Measurements from ENCODE around the gene SYT1.

SYT1 gene

GRCh38 chr12:79366374-79366773 is 501.8 kb downstream of the SYT1 start:
- no peak for DNase-seq

GRCh38 chr12:79367032-79367589 is 502.5 kb downstream of the SYT1 start:
- DNase-seq = no peak

GRCh38 chr12:79370021-79370420 is 505.4 kb downstream of the SYT1 start:
- DNase-seq = no peak

- no peak for DNase-seq
Measured at GRCh38 chr12:79371226-79371625, 506.7 kb downstream of the SYT1 start.

GRCh38 chr12:79373896-79374499 is 509.4 kb downstream of the SYT1 start:
- no peak for DNase-seq

- DNase-seq = no peak
Measured at GRCh38 chr12:79374545-79374944, 510.0 kb downstream of the SYT1 start.

- no peak for DNase-seq
Measured at GRCh38 chr12:79375050-79375449, 510.5 kb downstream of the SYT1 start.

- no peak for DNase-seq
Measured at GRCh38 chr12:79378496-79378895, 513.9 kb downstream of the SYT1 start.

GRCh38 chr12:79380402-79380801 is 515.8 kb downstream of the SYT1 start:
- DNase-seq = no peak

- DNase-seq = no peak
Measured at GRCh38 chr12:79381248-79382208, 517.0 kb downstream of the SYT1 start.

GRCh38 chr12:79384551-79384950 is 520.0 kb downstream of the SYT1 start:
- DNase-seq = no peak

- DNase-seq = no peak
Measured at GRCh38 chr12:79388011-79388410, 523.4 kb downstream of the SYT1 start.

GRCh38 chr12:79393842-79394241 is 529.3 kb downstream of the SYT1 start:
- no peak for DNase-seq

- DNase-seq = no peak
Measured at GRCh38 chr12:79397609-79398008, 533.0 kb downstream of the SYT1 start.

GRCh38 chr12:79400481-79400880 is 535.9 kb downstream of the SYT1 start:
- DNase-seq = no peak

- no peak for DNase-seq
Measured at GRCh38 chr12:79402606-79403005, 538.0 kb downstream of the SYT1 start.

GRCh38 chr12:79406993-79407392 is 542.4 kb downstream of the SYT1 start:
- no peak for DNase-seq

- DNase-seq = no peak
Measured at GRCh38 chr12:79407671-79408622, 543.4 kb downstream of the SYT1 start.

- no peak for DNase-seq
Measured at GRCh38 chr12:79408689-79409088, 544.1 kb downstream of the SYT1 start.

GRCh38 chr12:79409562-79409961 is 545.0 kb downstream of the SYT1 start:
- no peak for DNase-seq

- DNase-seq = no peak
Measured at GRCh38 chr12:79411791-79412190, 547.2 kb downstream of the SYT1 start.

GRCh38 chr12:79413796-79414195 is 549.2 kb downstream of the SYT1 start:
- no peak for DNase-seq

- DNase-seq = no peak
Measured at GRCh38 chr12:79414252-79414651, 549.7 kb downstream of the SYT1 start.

Data from activated T-cell treated with anti-CD3 and anti-CD28 coated beads for 4 hours (primary cell).